Measurements from ENCODE around the gene LMCD1. TPM values are rescaled to one million over a fixed set of nuclear protein-coding genes. Genes with fewer than 3 reads are reported as not detected.

Gene LMCD1
- total RNA-seq, 4 donors from 2014 or later = 43.2 to 576 (median 131) TPM

DNA sequence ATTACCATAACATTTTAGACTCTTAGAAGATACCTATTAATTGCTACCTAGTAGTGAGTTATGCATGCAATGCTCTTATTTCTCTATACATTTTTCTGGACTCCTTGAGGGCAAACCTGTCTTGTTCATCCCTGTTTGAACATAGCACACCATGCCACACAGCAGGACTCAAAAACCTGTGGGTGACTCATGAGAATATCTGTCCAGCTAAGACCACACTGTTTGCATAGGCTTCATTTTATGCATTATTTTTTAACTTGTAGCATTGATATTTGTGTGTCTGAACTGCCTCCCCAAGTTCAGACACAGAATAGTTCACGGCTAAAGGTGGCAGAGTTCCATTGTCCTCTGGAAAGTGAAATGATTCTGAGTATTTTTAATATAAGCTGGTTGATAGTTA, 1.8 kb downstream of the LMCD1 start:
- 85% methylated on average over 1 of the region's 1 CpG for WGBS
- Histone ChIP-seq H3K4me1 (peaks cover 47 to 67% (median 55%) of the 10 kb centered on the region in 4 donors), H3K36me3 (no peaks in the 10 kb centered on the region), H3K27ac (replicated peaks in 1 of 4) (peak overlapping the region; percentile 22 to 73 (median 59)), H3K27me3 (no peaks in the 10 kb centered on the region), H3K9me3 (no peaks in the 10 kb centered on the region), H3K4me3 (peak overlapping the region; percentile 30 to 51 (median 42))
- no peak for DNase-seq (ENCODE audit: extremely low spot score)
- TF ChIP-seq, protein P1, sequence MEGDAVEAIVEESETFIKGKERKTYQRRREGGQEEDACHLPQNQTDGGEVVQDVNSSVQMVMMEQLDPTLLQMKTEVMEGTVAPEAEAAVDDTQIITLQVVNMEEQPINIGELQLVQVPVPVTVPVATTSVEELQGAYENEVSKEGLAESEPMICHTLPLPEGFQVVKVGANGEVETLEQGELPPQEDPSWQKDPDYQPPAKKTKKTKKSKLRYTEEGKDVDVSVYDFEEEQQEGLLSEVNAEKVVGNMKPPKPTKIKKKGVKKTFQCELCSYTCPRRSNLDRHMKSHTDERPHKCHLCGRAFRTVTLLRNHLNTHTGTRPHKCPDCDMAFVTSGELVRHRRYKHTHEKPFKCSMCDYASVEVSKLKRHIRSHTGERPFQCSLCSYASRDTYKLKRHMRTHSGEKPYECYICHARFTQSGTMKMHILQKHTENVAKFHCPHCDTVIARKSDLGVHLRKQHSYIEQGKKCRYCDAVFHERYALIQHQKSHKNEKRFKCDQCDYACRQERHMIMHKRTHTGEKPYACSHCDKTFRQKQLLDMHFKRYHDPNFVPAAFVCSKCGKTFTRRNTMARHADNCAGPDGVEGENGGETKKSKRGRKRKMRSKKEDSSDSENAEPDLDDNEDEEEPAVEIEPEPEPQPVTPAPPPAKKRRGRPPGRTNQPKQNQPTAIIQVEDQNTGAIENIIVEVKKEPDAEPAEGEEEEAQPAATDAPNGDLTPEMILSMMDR (IDR thresholded peaks at IDR 0.05) = no peak
- TF ChIP-seq EP300 (IDR thresholded peaks at IDR 0.05) (no peak), POLR2A (IDR thresholded peaks at IDR 0.05; ENCODE audit: low read depth) (no peak), POLR2AphosphoS5 (IDR thresholded peaks at IDR 0.05) (no peak)
- intact Hi-C loops (cut with DNase I) = loop anchor here (5.0 kb wide), 1 partner anchor 119 kb away; no protein-coding TSS in a partner anchor

GRCh38 chr3:8503871-8504610, 2.4 kb downstream of the LMCD1 start:
- Histone ChIP-seq H3K4me3 (peak overlapping the region; percentile 30 to 51 (median 42)), H3K4me1 (peaks cover 49 to 61% (median 56%) of the 10 kb centered on the region in 4 donors), H3K27me3 (no peaks in the 10 kb centered on the region), H3K9me3 (no peaks in the 10 kb centered on the region), H3K27ac (replicated peaks in 1 of 4) (peak overlapping the region; percentile 22 to 73 (median 59)), H3K36me3 (no peaks in the 10 kb centered on the region)
- intact Hi-C loops (cut with DNase I) = loop anchor here (5.0 kb wide), 1 partner anchor 118 kb away; no protein-coding TSS in a partner anchor
- TF ChIP-seq EP300 (IDR thresholded peaks at IDR 0.05) = no peak
- 65% methylated on average over 8 of the region's 8 CpGs for WGBS
- DNase-seq (ENCODE audit: extremely low spot score) = no peak

DNA sequence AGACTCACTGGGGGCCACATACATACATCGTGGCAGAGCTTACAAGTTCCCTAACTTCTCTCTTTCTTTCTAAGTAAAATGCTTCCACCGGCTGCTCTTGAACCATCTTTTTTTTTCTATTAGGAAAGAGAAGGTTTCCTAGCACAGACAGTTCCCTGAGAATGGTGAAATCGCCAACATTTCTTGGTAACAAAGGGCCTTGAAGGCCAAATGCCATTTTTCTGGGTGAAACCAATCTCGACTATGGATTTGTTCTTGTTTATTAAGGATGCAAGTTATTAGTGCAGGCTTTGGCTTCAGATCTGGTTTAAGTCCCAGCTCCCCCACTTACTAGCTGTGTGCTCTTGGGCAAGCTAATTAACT, 3.0 kb downstream of the LMCD1 start:
- peaks cover 53 to 59% (median 55%) of the 10 kb centered on the region in 4 donors for H3K4me1 ChIP-seq

DNA sequence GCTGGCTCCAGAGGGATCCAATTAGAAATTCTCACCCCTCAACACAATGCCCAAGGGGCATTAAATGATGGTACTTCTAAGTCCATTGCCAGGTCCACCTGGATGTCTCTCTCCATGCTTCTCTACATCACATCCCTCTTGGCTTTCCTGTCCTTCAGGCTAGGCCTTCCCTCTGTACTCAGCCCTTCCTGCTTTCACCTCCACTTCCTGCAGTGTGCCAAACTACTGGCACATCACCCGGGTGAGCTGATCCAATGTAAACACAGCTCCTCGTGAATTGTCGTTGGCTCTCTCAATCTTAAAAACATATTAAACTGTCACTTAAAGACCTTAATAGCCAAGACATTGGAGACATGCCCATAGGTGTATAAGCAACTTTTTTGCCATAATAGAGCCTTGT, 4.0 kb downstream of the LMCD1 start:
- H3K9me3 ChIP-seq = no peaks in the 10 kb centered on the region
- no peak for DNase-seq (ENCODE audit: extremely low spot score)
- no peaks in the 10 kb centered on the region for H3K27me3 ChIP-seq
- peak overlapping the region in 2 of 4 donors; percentile 1 to 21 for H3K4me3 ChIP-seq
- whole genome bisulfite sequencing = 16% methylated on average over 3 of the region's 3 CpGs
- H3K4me1 ChIP-seq = peaks cover 46 to 51% (median 49%) of the 10 kb centered on the region in 4 donors
- intact Hi-C loops (cut with DNase I) = no loop called here
- no peaks in the 10 kb centered on the region for H3K36me3 ChIP-seq
- TF ChIP-seq, protein P1 (IDR thresholded peaks at IDR 0.05) = no peak
- TF ChIP-seq EP300 (IDR thresholded peaks at IDR 0.05) = no peak
- TF ChIP-seq POLR2AphosphoS5 (IDR thresholded peaks at IDR 0.05) = peak in 1 of 2 donors; percentile 32
- no peak for TF ChIP-seq POLR2A (IDR thresholded peaks at IDR 0.05; ENCODE audit: low read depth)
- peak overlapping the region in 1 of 4 donors; percentile 2 for H3K27ac ChIP-seq (replicated peaks in 1 of 4)

More for the DNA sequence above, 3.0 kb downstream of the LMCD1 start:
- TF ChIP-seq, protein P1 (IDR thresholded peaks at IDR 0.05) = no peak
- TF ChIP-seq POLR2AphosphoS5 (IDR thresholded peaks at IDR 0.05) = no peak
- TF ChIP-seq POLR2A (IDR thresholded peaks at IDR 0.05; ENCODE audit: low read depth) = no peak
- TF ChIP-seq EP300 (IDR thresholded peaks at IDR 0.05) = no peak
- intact Hi-C loops (cut with DNase I) = loop anchor here (5.0 kb wide), 1 partner anchor 118 kb away; no protein-coding TSS in a partner anchor
- Histone ChIP-seq H3K27ac (replicated peaks in 1 of 4) (peak overlapping the region; percentile 22 to 73 (median 59)), H3K4me3 (peak overlapping the region in 3 of 4 donors; percentile 40 to 51 (median 43)), H3K27me3 (no peaks in the 10 kb centered on the region), H3K9me3 (no peaks in the 10 kb centered on the region), H3K36me3 (no peaks in the 10 kb centered on the region)
- WGBS = 71% methylated on average over 4 of the region's 4 CpGs
- DNase-seq (ENCODE audit: extremely low spot score) = no peak

- H3K4me3 ChIP-seq = no peak overlapping the region
- peaks cover 39 to 46% (median 43%) of the 10 kb centered on the region in 4 donors for H3K4me1 ChIP-seq
- H3K36me3 ChIP-seq = peaks cover 0 to 3% (median 0%) of the 10 kb centered on the region in 4 donors
- peak overlapping the region in 3 of 4 donors; percentile 2 to 32 (median 26) for H3K27ac ChIP-seq (replicated peaks in 1 of 4)
- H3K9me3 ChIP-seq = no peaks in the 10 kb centered on the region
- DNase-seq (ENCODE audit: extremely low spot score) = no peak
- H3K27me3 ChIP-seq = no peaks in the 10 kb centered on the region
- intact Hi-C loops (cut with DNase I) = no loop called here
- WGBS = 39% methylated on average over 6 of the region's 6 CpGs
- TF ChIP-seq EP300 (IDR thresholded peaks at IDR 0.05) (no peak), POLR2AphosphoS5 (IDR thresholded peaks at IDR 0.05) (no peak), POLR2A (IDR thresholded peaks at IDR 0.05; ENCODE audit: low read depth) (no peak)
- TF ChIP-seq, protein P1 (IDR thresholded peaks at IDR 0.05) = no peak
Measured at GRCh38 chr3:8506571-8507061, 5.0 kb downstream of the LMCD1 start.
